OCI-LY3 (cell line): ENCODE measurements around the gene PHLDA2.

Source experiments
- CTCF ChIP-seq: fragments of 200-600, 300-600 bp; sonication (generic); IDR thresholded peaks from 2 replicates; pipeline ENCODE4 v1.5.1; 2014; ENCODE audit warnings: antibody characterized with exemption, low read length, low read depth
- EZH2phosphoT487 ChIP-seq: fragments of 200-600 bp; shearing (Covaris generic); IDR thresholded peaks from 2 replicates; pipeline ENCODE4 v1.6.1; 2018; ENCODE audit warnings: antibody characterized with exemption, mixed run types, low read depth

- TF ChIP-seq CTCF, result no peak
- no peak for TF ChIP-seq EZH2phosphoT487
These were observed 33.2 kb downstream of the PHLDA2 start for GRCh38 chr11:2896047-2896446.
